Cardiac muscle cell (in vitro differentiated cells and primary cell): ENCODE results near the gene PHF10. TPM values are rescaled to one million over a fixed set of nuclear protein-coding genes. Genes with fewer than 3 reads are reported as not detected.
"Not testable (repeated sequence)": the region's sequence is repeated elsewhere in the genome, so short reads cannot be mapped to it uniquely, and the experiment has no call there.

Source experiments
- DNase-seq, 2 donors: peaks; one replicate each; pipeline versions ENCODE4 v3.0.0 to v3.0.0-alpha.2; 2010 to 2017; ENCODE audit warnings: low read depth in 1 of 2, low spot score in 1 of 2
- H3K27ac ChIP-seq: fragments of 200-600 bp; sonication (generic); 2 replicates; pipeline ENCODE4 v1.5.1; 2016
- H3K27me3 ChIP-seq: fragments of 200-600 bp; sonication (generic); 2 replicates; pipeline ENCODE4 v1.6.0; 2016; ENCODE audit warnings: control low read depth
- H3K36me3 ChIP-seq: fragments of 200-600 bp; sonication (generic); 2 replicates; pipeline ENCODE4 v1.5.1; 2016; ENCODE audit warnings: control low read depth
- H3K4me1 ChIP-seq: fragments of 200-600 bp; sonication (generic); 2 replicates; pipeline ENCODE4 v1.8.1; 2017; ENCODE audit warnings: low read depth, mild to moderate bottlenecking, mixed run types
- H3K4me3 ChIP-seq: fragments of 200-600 bp; sonication (generic); 2 replicates; pipeline ENCODE4 v1.5.1; 2016; ENCODE audit warnings: mild to moderate bottlenecking
- H3K9me3 ChIP-seq: fragments of 200-600 bp; sonication (generic); 2 replicates; pipeline ENCODE4 v1.5.1; 2017; ENCODE audit warnings: low read depth, mild to moderate bottlenecking, control low read depth
- polyA plus RNA-seq: library from polyadenylated mRNA; unstranded; fragments of >200 nt; fragmentation: Nextera tagmentation; extraction: Ambion mirVana; gene quantifications from 2 replicates; pipeline ENCODE4 v1.2.1, GENCODE V29; 2016
- total RNA-seq: library from RNA; depleted of rRNA; stranded (reverse); fragments of >200 nt; gene quantifications from 2 replicates; pipeline ENCODE4 v1.2.3, GENCODE V29; 2016
- TF ChIP-seq, protein P1 (sequence below): IDR thresholded peaks from 2 replicates; pipeline ENCODE4 v1.5.1; 2012; ENCODE audit warnings: low read depth, mild to moderate bottlenecking, low read length

Gene PHF10
- 26.0 and 32.0 TPM in 2 replicates for total RNA-seq
- 31.5 and 43.3 TPM in 2 replicates for polyA plus RNA-seq

DNA sequence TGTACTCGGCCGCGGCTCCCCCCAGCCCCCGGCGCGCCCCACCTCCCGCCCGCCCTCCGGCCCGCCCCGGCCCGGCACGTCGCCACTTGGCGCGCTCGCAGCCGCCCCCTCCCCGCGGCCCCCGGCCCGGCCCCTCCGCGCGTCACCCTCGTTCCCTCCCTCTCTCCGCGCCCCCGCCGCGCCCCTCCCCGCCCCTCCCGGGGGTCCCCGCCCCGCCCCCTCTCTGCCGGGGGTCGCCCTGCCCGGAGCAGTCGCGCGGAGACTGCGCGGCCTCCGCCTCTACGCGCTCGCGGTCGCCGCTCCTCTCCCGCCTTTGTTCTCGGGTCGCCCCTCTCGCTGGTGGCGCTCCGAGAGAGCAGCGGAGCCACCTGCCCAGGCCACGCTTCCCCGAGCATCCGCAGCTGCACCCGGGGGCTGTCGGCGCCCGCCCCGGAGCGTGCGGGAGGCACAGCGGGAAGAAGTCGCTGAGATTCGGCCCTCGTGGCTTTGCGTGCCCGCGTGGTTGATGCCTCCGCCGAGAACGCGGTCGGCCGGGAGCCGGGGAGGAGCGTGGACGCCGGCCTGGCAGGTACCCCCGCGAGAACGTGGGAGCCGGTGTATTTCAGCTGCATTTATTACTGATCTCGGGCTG, at the start of gene PHF10:
TSS of gene PHF10 (minus strand) at position 7 of the 631 bp plus-strand sequence. CDS start 569 bp downstream, outside the sequence.
- H3K4me1 ChIP-seq: peaks cover 23% of the 10 kb centered on the region
- H3K36me3 ChIP-seq: no peaks in the 10 kb centered on the region
- peak within 1 kb of the TSS; percentile 95 for H3K4me3 ChIP-seq
- peak in 1 of 2 donors; percentile 86 for DNase-seq
- TF ChIP-seq, protein P1, sequence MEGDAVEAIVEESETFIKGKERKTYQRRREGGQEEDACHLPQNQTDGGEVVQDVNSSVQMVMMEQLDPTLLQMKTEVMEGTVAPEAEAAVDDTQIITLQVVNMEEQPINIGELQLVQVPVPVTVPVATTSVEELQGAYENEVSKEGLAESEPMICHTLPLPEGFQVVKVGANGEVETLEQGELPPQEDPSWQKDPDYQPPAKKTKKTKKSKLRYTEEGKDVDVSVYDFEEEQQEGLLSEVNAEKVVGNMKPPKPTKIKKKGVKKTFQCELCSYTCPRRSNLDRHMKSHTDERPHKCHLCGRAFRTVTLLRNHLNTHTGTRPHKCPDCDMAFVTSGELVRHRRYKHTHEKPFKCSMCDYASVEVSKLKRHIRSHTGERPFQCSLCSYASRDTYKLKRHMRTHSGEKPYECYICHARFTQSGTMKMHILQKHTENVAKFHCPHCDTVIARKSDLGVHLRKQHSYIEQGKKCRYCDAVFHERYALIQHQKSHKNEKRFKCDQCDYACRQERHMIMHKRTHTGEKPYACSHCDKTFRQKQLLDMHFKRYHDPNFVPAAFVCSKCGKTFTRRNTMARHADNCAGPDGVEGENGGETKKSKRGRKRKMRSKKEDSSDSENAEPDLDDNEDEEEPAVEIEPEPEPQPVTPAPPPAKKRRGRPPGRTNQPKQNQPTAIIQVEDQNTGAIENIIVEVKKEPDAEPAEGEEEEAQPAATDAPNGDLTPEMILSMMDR: no peak
- H3K27me3 ChIP-seq: no peaks in the 10 kb centered on the region
- H3K27ac ChIP-seq: peak within 1 kb of the TSS; percentile 99
- no peaks in the 10 kb centered on the region for H3K9me3 ChIP-seq

DNA sequence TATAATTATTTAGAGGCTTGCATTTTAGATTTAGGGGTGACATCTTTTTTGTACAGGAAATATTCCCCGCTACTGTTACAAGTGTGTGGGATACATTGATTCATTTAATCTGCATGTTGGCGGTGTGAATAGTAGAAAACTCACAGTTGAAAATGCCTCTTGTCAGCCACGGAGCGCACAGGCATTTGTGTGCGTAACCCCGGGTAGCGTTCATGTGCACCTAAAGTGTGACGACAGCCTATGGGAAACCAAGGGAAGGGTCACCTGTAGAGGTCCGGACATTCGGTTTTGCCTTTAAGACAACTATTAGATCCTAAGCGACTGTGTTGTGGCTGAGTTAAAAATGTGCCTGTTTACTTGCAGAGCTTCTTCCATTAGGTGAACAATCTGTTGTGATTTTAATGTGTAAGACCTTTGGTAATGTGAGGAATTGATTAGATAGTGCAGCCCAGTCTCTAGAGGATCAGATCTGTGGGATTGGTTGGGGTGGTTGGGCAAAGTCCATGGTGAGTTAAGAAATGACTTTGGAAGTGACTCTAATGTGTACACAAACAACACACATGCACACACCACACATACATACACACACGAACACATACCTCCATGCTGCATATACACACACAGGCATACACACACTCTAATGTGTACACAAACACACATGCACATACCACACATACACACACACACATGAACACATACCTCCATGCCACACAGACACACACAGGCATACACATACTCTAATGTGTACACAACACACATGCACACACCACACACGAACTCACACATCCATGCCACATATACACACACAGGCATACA, 42.8 kb upstream of the PHF10 start:
- peaks cover 28% of the 10 kb centered on the region for H3K36me3 ChIP-seq

DNA sequence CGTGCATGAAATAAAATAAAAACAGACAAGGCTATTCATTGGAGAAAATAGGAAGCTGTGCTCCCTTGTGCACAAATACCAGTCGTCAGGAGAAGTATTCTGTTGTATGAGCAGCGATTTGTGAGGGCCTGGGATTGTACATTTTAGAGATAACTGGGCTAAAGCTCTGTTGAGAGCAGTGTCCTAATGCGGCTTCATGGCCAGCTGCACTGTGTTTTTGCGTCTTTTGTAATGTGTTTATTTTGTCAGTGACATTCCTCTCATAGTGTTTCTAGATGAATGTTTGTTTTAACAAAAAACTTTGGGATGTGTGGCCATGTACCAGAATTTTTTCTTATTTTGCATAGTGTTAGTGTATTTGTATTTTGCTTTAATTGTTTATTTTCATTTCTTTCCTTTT, 41.9 kb upstream of the PHF10 start:
- no peak overlapping the region for H3K27ac ChIP-seq
- peaks cover 25% of the 10 kb centered on the region for H3K36me3 ChIP-seq
- TF ChIP-seq, protein P1: no peak
- no peaks in the 10 kb centered on the region for H3K4me1 ChIP-seq
- no peaks in the 10 kb centered on the region for H3K9me3 ChIP-seq
- H3K27me3 ChIP-seq: no peaks in the 10 kb centered on the region
- H3K4me3 ChIP-seq: no peak overlapping the region
- no peak for DNase-seq

More for the DNA sequence above, 42.8 kb upstream of the PHF10 start:
- H3K4me1 ChIP-seq: no peaks in the 10 kb centered on the region
- no peaks in the 10 kb centered on the region for H3K9me3 ChIP-seq
- TF ChIP-seq, protein P1: no peak
- H3K4me3 ChIP-seq: no peak overlapping the region
- no peaks in the 10 kb centered on the region for H3K27me3 ChIP-seq
- DNase-seq: no peak
- no peak overlapping the region for H3K27ac ChIP-seq

DNA sequence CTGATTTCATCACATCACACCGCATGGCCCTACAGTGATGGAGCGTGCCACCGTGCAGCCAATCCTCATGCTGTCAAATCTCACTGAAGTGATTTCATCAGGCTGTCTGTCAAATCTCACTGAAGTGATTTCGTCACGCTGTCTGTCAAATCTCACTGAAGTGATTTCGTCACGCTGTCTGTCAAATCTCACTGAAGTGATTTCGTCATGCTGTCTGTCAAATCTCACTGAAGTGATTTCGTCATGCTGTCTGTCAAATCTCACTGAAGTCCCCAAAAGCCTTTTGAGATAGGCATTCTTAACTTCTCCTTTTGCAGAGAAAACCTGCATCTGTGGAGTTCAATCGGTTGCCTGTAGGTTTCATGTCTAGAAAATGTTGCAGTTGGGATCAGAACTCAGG, 41.5 kb upstream of the PHF10 start:
- H3K36me3 ChIP-seq: peaks cover 29% of the 10 kb centered on the region
- DNase-seq: not testable (repeated sequence)

DNA sequence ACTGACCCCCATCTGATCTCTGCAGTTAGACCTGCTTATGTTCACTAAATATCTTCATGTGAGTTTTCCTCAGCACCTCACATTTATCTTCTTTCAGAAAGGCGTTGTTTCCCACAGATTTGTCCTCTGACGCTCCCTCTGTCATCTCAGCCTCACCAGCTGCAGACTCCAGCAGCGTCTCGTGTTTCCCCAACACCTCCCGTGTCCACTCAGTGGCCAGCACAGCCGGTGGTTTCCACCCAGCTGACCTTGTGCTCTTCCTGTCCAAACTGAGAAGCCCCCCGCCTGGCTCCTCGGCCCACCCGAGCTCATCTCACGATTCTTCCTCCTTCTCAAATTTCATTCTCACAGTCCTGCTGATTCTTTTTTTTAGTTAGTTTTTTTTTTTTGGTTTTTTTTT, 39.6 kb upstream of the PHF10 start:
- H3K4me3 ChIP-seq: no peak overlapping the region
- H3K27me3 ChIP-seq: no peaks in the 10 kb centered on the region
- H3K27ac ChIP-seq: no peak overlapping the region
- H3K4me1 ChIP-seq: no peaks in the 10 kb centered on the region
- no peaks in the 10 kb centered on the region for H3K9me3 ChIP-seq
- TF ChIP-seq, protein P1: no peak
- no peak for DNase-seq
- H3K36me3 ChIP-seq: peaks cover 23% of the 10 kb centered on the region

More for the DNA sequence above, 41.5 kb upstream of the PHF10 start:
- not testable (repeated sequence) for H3K27me3 ChIP-seq, H3K4me1 ChIP-seq, H3K4me3 ChIP-seq, H3K27ac ChIP-seq, H3K9me3 ChIP-seq

DNA sequence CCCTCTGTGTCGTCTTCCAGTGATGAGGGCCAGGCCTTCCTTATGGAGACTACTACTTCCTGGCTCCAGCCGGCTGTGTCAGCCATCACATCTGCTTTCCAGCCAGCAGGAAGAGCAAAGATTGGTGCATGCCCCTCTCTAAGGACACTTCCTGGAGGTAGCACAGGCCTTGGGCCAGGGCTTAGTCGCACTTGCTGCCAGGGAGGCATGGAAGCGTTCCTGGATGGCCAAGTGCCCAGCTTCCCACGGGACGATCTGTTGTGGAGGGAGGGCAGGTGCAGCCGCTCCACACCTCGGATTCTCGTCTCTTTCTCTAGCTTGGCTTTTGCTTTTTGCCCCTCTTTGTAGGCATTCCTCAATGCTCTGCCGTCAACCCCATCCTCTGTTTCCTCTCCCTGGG, 39.0 kb upstream of the PHF10 start:
- no peak overlapping the region for H3K4me3 ChIP-seq
- TF ChIP-seq, protein P1: no peak
- H3K4me1 ChIP-seq: no peaks in the 10 kb centered on the region
- no peak for DNase-seq
- H3K27me3 ChIP-seq: no peaks in the 10 kb centered on the region
- no peak overlapping the region for H3K27ac ChIP-seq
- peaks cover 25% of the 10 kb centered on the region for H3K36me3 ChIP-seq
- H3K9me3 ChIP-seq: no peaks in the 10 kb centered on the region
